Kidney (tissue), 14 donors: ENCODE data around the gene BUB1B. TPM values are rescaled to one million over a fixed set of nuclear protein-coding genes. Genes with fewer than 3 reads are reported as not detected.
"Not testable (repeated sequence)": the region's sequence is repeated elsewhere in the genome, so short reads cannot be mapped to it uniquely, and the experiment has no call there.

Source experiments
- DNase-seq, 5 donors: peaks; one replicate each; pipeline ENCODE4 v3.0.0-alpha.2; 2013 to 2020
- FAIRE-seq: peaks from 2 replicates; lab custom pipeline; 2012; peaks lifted over from hg19 to GRCh38; lab: Jason Lieb, UNC
- H3K27ac ChIP-seq, 2 donors: one replicate each; pipeline ENCODE4 v1.7.0; 2013; ENCODE audit warnings: low read depth in 2 of 2, low read length in 2 of 2, inconsistent platforms in 1 of 2
- H3K27me3 ChIP-seq: one replicate; pipeline ENCODE4 v1.7.1; 2013; ENCODE audit warnings: low read length, inconsistent platforms; ENCODE audit not compliant: control insufficient read depth, insufficient read depth
- H3K36me3 ChIP-seq, 3 donors: one replicate each; pipeline versions ENCODE4 v1.7.0 to v1.7.1; 2013; ENCODE audit warnings: low read length in 3 of 3, control low read depth in 1 of 3, inconsistent platforms in 1 of 3; ENCODE audit not compliant: insufficient read depth in 3 of 3, control insufficient read depth in 2 of 3
- H3K4me1 ChIP-seq, 3 donors: one replicate each; pipeline versions ENCODE4 v1.7.0 to v1.7.1; 2013; ENCODE audit warnings: low read length in 3 of 3, inconsistent platforms in 1 of 3, low read depth in 1 of 3; ENCODE audit not compliant: control insufficient read depth in 2 of 3, insufficient read depth in 2 of 3
- H3K4me3 ChIP-seq, 3 donors: one replicate each; pipeline versions ENCODE4 v1.7.0 to v1.8.1; 2013; ENCODE audit warnings: low read length in 3 of 3, control low read depth in 1 of 3, inconsistent platforms in 1 of 3
- H3K9ac ChIP-seq, 3 donors: one replicate each; pipeline versions ENCODE4 v1.7.0 to v1.7.1; 2013; ENCODE audit warnings: low read length in 3 of 3, control low read depth in 1 of 3, inconsistent platforms in 1 of 3
- H3K9me3 ChIP-seq, 3 donors: one replicate each; pipeline versions ENCODE4 v1.7.0 to v1.7.1; 2013; ENCODE audit warnings: low read length in 3 of 3, control low read depth in 1 of 3, inconsistent platforms in 1 of 3; ENCODE audit not compliant: control insufficient read depth in 2 of 3, insufficient read depth in 1 of 3
- intact Hi-C: fragments of 100-400 bp; cut with DNase I; formaldehyde crosslinking; loops from one replicate; pipeline ENCODE4 v1.11.1; 2022
- polyA plus RNA-seq: library from polyadenylated mRNA; stranded (reverse); fragments of 350-450 nt; fragmentation: Illumina TruSeq; extraction: RNeasy Lipid Tissue Mini Kit (QIAGEN cat#74804); gene quantifications from one replicate; pipeline ENCODE4 v1.2.3, GENCODE V29; 2014; ENCODE audit warnings: low read depth, low replicate concordance; ENCODE audit not compliant: insufficient read depth
- total RNA-seq: library from RNA; stranded (reverse); fragmentation: NEBNext Ultra II Directional; extraction: Animal tissue kit (Norgen Biotek cat#: 25700); gene quantifications from one replicate; pipeline ENCODE4 v1.2.1, GENCODE V29; 2021
- TF ChIP-seq, protein P1 (sequence below): IDR thresholded peaks from 3 replicates; pipeline ENCODE4 v1.5.1; 2012; ENCODE audit warnings: mild to moderate bottlenecking, moderate library complexity, borderline replicate concordance; ENCODE audit not compliant: insufficient read depth; ENCODE audit errors: extremely low read depth
- donor health status: control.
- donor health status: control.
- donor health status: control.
- donor health status: control.
- donor health status: control.
- donor health status: DM: yes; HTN: yes; CAD: no.
- donor health status: Normal renal cell carcinoma (clear cell type).

The BUB1B gene
- total and polyA plus RNA-seq, 2 donors from 2014 or later = 0.69 to 0.94 TPM

DNA sequence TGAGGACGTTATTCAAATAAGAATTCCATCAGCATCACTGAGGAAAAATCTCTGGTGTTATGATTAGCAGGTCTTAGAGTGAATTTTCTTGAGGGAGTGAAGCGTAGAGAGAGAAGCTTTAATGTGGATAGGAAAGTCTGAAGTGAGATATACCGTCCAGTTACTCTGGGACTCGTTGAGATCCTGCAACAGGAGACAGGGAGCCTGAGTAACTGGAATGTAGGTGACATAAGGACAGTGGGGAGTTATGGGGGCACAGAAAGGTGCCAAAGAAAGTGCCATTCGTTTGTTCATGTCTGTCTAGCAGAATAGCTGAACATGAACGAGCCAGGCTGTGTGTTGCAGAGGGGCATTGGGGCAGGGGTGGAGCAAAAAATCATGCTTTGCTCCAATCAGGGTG lies 9.4 kb upstream of the BUB1B start:
- no peak overlapping the region for H3K4me3 ChIP-seq
- H3K36me3 ChIP-seq = no peaks in the 10 kb centered on the region
- no peaks in the 10 kb centered on the region for H3K9me3 ChIP-seq
- FAIRE-seq = no peak
- no peak overlapping the region for H3K9ac ChIP-seq
- H3K27ac ChIP-seq = no peak overlapping the region
- intact Hi-C loops = no loop called here
- peaks cover 0 to 5% (median 0%) of the 10 kb centered on the region in 3 donors for H3K4me1 ChIP-seq
- no peak for DNase-seq
- no peaks in the 10 kb centered on the region for H3K27me3 ChIP-seq
- TF ChIP-seq, protein P1, sequence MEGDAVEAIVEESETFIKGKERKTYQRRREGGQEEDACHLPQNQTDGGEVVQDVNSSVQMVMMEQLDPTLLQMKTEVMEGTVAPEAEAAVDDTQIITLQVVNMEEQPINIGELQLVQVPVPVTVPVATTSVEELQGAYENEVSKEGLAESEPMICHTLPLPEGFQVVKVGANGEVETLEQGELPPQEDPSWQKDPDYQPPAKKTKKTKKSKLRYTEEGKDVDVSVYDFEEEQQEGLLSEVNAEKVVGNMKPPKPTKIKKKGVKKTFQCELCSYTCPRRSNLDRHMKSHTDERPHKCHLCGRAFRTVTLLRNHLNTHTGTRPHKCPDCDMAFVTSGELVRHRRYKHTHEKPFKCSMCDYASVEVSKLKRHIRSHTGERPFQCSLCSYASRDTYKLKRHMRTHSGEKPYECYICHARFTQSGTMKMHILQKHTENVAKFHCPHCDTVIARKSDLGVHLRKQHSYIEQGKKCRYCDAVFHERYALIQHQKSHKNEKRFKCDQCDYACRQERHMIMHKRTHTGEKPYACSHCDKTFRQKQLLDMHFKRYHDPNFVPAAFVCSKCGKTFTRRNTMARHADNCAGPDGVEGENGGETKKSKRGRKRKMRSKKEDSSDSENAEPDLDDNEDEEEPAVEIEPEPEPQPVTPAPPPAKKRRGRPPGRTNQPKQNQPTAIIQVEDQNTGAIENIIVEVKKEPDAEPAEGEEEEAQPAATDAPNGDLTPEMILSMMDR = no peak

DNA sequence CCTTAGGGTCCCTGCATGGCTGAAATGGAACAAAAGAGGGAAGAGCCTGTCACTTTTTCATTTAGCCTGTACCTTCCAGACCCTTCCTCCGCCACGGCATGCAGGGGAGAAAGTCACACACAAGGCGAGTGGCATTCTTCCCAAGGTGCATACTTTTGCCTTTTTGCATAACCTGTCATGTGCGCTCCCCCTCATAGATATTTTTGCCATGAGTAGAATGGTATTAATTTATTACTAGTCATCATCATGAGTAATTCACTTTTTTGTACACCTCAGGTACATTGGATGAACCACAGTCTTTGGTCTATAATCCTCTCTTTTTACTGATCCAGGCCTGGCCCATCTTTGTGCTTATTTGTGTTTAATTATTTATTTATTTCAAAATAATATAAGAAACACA lies 8.9 kb upstream of the BUB1B start:
- TF ChIP-seq, protein P1 = no peak
- no peak overlapping the region for H3K4me3 ChIP-seq
- H3K27me3 ChIP-seq = no peaks in the 10 kb centered on the region
- no peak overlapping the region for H3K27ac ChIP-seq
- no peak for FAIRE-seq
- intact Hi-C loops = no loop called here
- no peaks in the 10 kb centered on the region for H3K36me3 ChIP-seq
- DNase-seq = no peak
- no peaks in the 10 kb centered on the region for H3K9me3 ChIP-seq
- H3K4me1 ChIP-seq = peaks cover 0 to 5% (median 0%) of the 10 kb centered on the region in 3 donors
- no peak overlapping the region for H3K9ac ChIP-seq

DNA sequence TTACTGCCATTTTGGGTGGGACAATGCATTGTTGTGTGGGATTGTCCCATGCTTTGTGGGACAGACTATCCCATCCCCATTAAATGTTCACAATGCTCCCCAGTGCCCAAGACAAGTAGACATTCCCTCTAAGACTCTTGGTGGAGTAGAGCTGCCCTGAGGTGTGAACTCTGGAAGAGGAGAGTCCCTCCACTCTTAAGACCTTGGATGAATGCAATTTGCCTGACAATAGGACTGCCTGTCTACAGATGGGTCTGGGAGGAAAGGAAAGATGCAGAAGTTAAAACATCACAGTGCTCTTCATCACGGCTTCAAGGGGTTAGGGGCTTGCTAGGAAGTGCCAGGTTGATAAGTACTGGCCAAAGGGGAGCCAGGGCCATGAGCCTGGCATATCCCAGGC lies 6.0 kb upstream of the BUB1B start:
- FAIRE-seq, H3K9ac ChIP-seq, H3K9me3 ChIP-seq, DNase-seq, H3K4me3 ChIP-seq, H3K36me3 ChIP-seq, H3K27ac ChIP-seq, H3K4me1 ChIP-seq, H3K27me3 ChIP-seq, intact Hi-C loops: not testable (repeated sequence)

DNA sequence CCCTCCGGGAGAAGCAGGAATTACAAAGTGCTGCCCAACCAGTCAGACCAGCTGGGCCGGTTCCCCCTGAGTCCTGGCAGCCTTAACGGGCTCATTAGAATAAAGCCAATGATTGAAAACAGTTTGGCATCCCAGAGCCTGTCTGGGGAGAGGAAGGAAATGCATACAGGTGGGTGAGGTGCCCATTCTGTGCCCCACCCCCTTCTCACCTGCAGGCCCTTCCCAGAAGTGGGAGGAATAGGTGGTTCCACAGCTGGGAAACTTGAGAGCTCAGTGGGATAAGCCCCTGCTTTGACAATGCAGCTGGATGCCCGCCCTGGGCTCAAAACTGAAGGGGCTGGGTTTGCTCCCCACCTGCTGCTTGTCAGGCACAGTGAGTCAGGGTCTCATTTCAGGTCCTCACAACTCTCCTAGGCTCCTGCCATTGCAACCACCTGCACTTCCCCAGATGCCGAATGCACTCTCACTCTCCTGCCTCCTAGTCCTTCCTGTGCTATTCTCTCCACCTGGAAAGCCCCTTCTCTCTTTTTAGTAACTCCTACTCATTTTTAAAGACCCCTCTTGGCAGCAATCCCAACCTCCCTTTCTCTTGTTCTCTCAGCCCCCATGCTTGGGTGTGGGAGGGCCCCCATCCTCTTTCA lies 5.5 kb upstream of the BUB1B start:
- peaks cover 0 to 9% (median 0%) of the 10 kb centered on the region in 3 donors for H3K4me1 ChIP-seq
- H3K9me3 ChIP-seq = no peaks in the 10 kb centered on the region
- TF ChIP-seq, protein P1 = no peak
- FAIRE-seq (no peak), DNase-seq (peak; percentile 80 to 87 (median 84))
- peak overlapping the region in 1 of 2 donors; percentile 23 for H3K27ac ChIP-seq
- intact Hi-C loops = no loop called here
- H3K36me3 ChIP-seq = no peaks in the 10 kb centered on the region
- no peaks in the 10 kb centered on the region for H3K27me3 ChIP-seq
- H3K4me3 ChIP-seq = no peak overlapping the region
- H3K9ac ChIP-seq = no peak overlapping the region
